Retinal pigment epithelial cell (primary cell): ENCODE data around the gene GABBR2.

Source experiments
- DNase-seq: peaks from one replicate; pipeline ENCODE4 v3.0.0-alpha.2; 2010; ENCODE audit warnings: low read depth
- H3K4me3 ChIP-seq: 2 replicates; pipeline ENCODE4 v1.5.1; 2011; ENCODE audit warnings: mild to moderate bottlenecking, low read length, control low read depth, moderate library complexity
- CTCF ChIP-seq: conservative IDR thresholded peaks from 2 replicates; pipeline ENCODE4 v1.5.1; 2011; ENCODE audit warnings: low read depth, low read length, control low read depth, inconsistent platforms

The GABBR2 gene

GRCh38 chr9:98455256-98456155 is 253.2 kb downstream of the GABBR2 start:
- TF ChIP-seq CTCF: no peak
- H3K4me3 ChIP-seq: no peak overlapping the region
- DNase-seq: no peak

- TF ChIP-seq CTCF: no peak
- DNase-seq: no peak
- no peak overlapping the region for H3K4me3 ChIP-seq
Observed at GRCh38 chr9:98453589-98454311, 255.0 kb downstream of the GABBR2 start.

- DNase-seq: no peak
- no peak overlapping the region for H3K4me3 ChIP-seq
- no peak for TF ChIP-seq CTCF
Observed at GRCh38 chr9:98451576-98451975, 257.2 kb downstream of the GABBR2 start.

GRCh38 chr9:98450496-98450895 is 258.2 kb downstream of the GABBR2 start:
- TF ChIP-seq CTCF: no peak
- DNase-seq: no peak
- H3K4me3 ChIP-seq: no peak overlapping the region

GRCh38 chr9:98449871-98450270 is 258.9 kb downstream of the GABBR2 start:
- no peak for TF ChIP-seq CTCF
- DNase-seq: no peak
- no peak overlapping the region for H3K4me3 ChIP-seq

- no peak for DNase-seq
- TF ChIP-seq CTCF: no peak
Observed at GRCh38 chr9:98445576-98445975, 263.2 kb downstream of the GABBR2 start.

More at GRCh38 chr9:98445576-98445975, 263.2 kb downstream of the GABBR2 start:
- no peak overlapping the region for H3K4me3 ChIP-seq
